Endothelial cell of umbilical vein (primary cell): ENCODE results near the gene BMP10. TPM values are rescaled to one million over a fixed set of nuclear protein-coding genes. Genes with fewer than 3 reads are reported as not detected.

Experiments used
- BruUV-seq: library from RNA; stranded (reverse); fragments of 400-500 nt; replicated peaks from 2 replicates; lab custom pipeline; 2021; lab: Mats Ljungman, UMichigan
- CTCF ChIA-PET: fragments of 300-600, 350-600 bp; sonication (Branson Sonifier 250); formaldehyde crosslinking; loops from one replicate; lab custom pipeline; 2021; ENCODE audit warnings: antibody characterized with exemption, inconsistent platforms; lab: Charles Lee
- POLR2A ChIA-PET: fragments of 300-600, 350-600 bp; sonication (Branson Sonifier 250); formaldehyde crosslinking; loops from one replicate; lab custom pipeline; 2021; ENCODE audit warnings: antibody characterized with exemption, inconsistent platforms; lab: Charles Lee
- DNase-seq: peaks from one replicate; pipeline ENCODE4 v3.0.0-alpha.2; 2011; ENCODE audit warnings: low read depth, low spot score
- FAIRE-seq: peaks from 2 replicates; lab custom pipeline; 2011; peaks lifted over from hg19 to GRCh38; lab: Jason Lieb, UNC
- H2AFZ ChIP-seq: 2 replicates; pipeline ENCODE4 v1.6.0; 2012; ENCODE audit warnings: low read depth, low read length, control low read depth, inconsistent platforms
- H3K27ac ChIP-seq: 2 replicates; pipeline ENCODE4 v1.5.1; 2011; ENCODE audit warnings: low read depth, mild to moderate bottlenecking, control low read depth, low read length, moderate library complexity; ENCODE audit not compliant: insufficient read depth
- H3K27me3 ChIP-seq, 2 experiments: 2 replicates each; pipeline versions ENCODE4 v1.6.0 to v1.6.1; 2011; ENCODE audit warnings: low read length in 2 of 2, mixed read lengths in 1 of 2; ENCODE audit not compliant: control insufficient read depth in 2 of 2, insufficient read depth in 2 of 2
- H3K36me3 ChIP-seq, 2 experiments: 2 replicates in 1 of 2; 3 replicates in 1 of 2; pipeline ENCODE4 v1.5.1; 2011; ENCODE audit warnings: low read length in 2 of 2, mild to moderate bottlenecking in 1 of 2, moderate library complexity in 1 of 2; ENCODE audit not compliant: control insufficient read depth in 2 of 2, insufficient read depth in 2 of 2; ENCODE audit errors: extremely low read depth in 1 of 2
- H3K4me1 ChIP-seq: 3 replicates; pipeline ENCODE4 v1.5.1; 2011; ENCODE audit warnings: mild to moderate bottlenecking, low read length; ENCODE audit not compliant: control insufficient read depth, insufficient read depth; ENCODE audit errors: extremely low read depth
- H3K4me2 ChIP-seq: 2 replicates; pipeline ENCODE4 v1.6.1; 2011; ENCODE audit warnings: low read length, control low read depth, mixed read lengths; ENCODE audit not compliant: insufficient read depth
- H3K4me3 ChIP-seq, 3 experiments: fragments of 200-600 bp in 1 of 3; sonication (generic), shearing (Covaris generic) in 1 of 3; replicated peaks in 1 of 3; 2 replicates each; pipeline ENCODE4 v1.5.1; 2011 to 2016; ENCODE audit warnings: control low read depth in 3 of 3, low read length in 3 of 3, mild to moderate bottlenecking in 2 of 3, inconsistent platforms in 1 of 3, low read depth in 1 of 3, moderate library complexity in 1 of 3; ENCODE audit not compliant: insufficient read depth in 1 of 3
- H3K79me2 ChIP-seq: 2 replicates; pipeline ENCODE4 v1.6.0; 2012; ENCODE audit warnings: low read length, inconsistent platforms; ENCODE audit not compliant: control insufficient read depth, insufficient read depth
- H3K9ac ChIP-seq: replicated peaks from 2 replicates; pipeline ENCODE3; 2011; ENCODE audit warnings: low read length, control low read depth; ENCODE audit not compliant: insufficient read depth; ENCODE audit errors: extremely low read depth
- H3K9me1 ChIP-seq: replicated peaks from 3 replicates; pipeline ENCODE4 v1.6.0; 2011; ENCODE audit warnings: mild to moderate bottlenecking, low read length; ENCODE audit not compliant: control insufficient read depth, insufficient read depth; ENCODE audit errors: extremely low read depth
- H3K9me3 ChIP-seq: replicated peaks from 2 replicates; pipeline ENCODE4 v1.5.1; 2012; ENCODE audit warnings: low read length, inconsistent platforms; ENCODE audit not compliant: control insufficient read depth, insufficient read depth
- H4K20me1 ChIP-seq: replicated peaks from 2 replicates; pipeline ENCODE3; 2011; ENCODE audit warnings: mild to moderate bottlenecking, low read length; ENCODE audit not compliant: control insufficient read depth, insufficient read depth; ENCODE audit errors: extremely low read depth
- EZH2 ChIP-seq: IDR thresholded peaks from 2 replicates; pipeline ENCODE4 v1.6.1; 2012; ENCODE audit warnings: borderline replicate concordance, low read depth, mild to moderate bottlenecking, moderate library complexity, low read length, inconsistent platforms; ENCODE audit not compliant: severe bottlenecking
- FOS ChIP-seq: IDR thresholded peaks from 2 replicates; pipeline ENCODE4 v1.6.1; 2011; ENCODE audit warnings: mild to moderate bottlenecking, low read length, moderate library complexity, borderline replicate concordance; ENCODE audit not compliant: insufficient read depth
- GATA2 ChIP-seq: IDR thresholded peaks from 2 replicates; pipeline ENCODE4 v1.7.0; 2011; ENCODE audit warnings: low read depth, mild to moderate bottlenecking, moderate library complexity, mixed read lengths, low read length; ENCODE audit not compliant: insufficient read length, insufficient read depth
- JUN ChIP-seq: IDR thresholded peaks from 2 replicates; pipeline ENCODE4 v1.6.1; 2011; ENCODE audit warnings: borderline replicate concordance, low read depth; ENCODE audit not compliant: insufficient read length, insufficient read depth
- MYC ChIP-seq: IDR thresholded peaks from one replicate; pipeline ENCODE4 v1.6.1; 2011; ENCODE audit warnings: mild to moderate bottlenecking, low read depth, low read length
- POLR2A ChIP-seq: IDR thresholded peaks from 2 replicates; pipeline ENCODE4 v1.6.1; 2012; ENCODE audit warnings: low read depth, mild to moderate bottlenecking, control low read depth, low read length
- POLR2AphosphoS5 ChIP-seq: IDR thresholded peaks from 2 replicates; pipeline ENCODE4 v1.6.1; 2012; ENCODE audit warnings: low read depth, mild to moderate bottlenecking, control low read depth, low read length, moderate library complexity; ENCODE audit not compliant: insufficient read depth
- dilution Hi-C: fragments of 300-500 bp; cut with MboI; formaldehyde crosslinking; loops from one replicate; pipeline ENCODE4 v1.15.0; 2019; ENCODE audit warnings: low sequenced_read_pairs; ENCODE audit not compliant: extremely low pct_ligation_motif_present
- intact Hi-C: fragments of 100-400 bp; cut with micrococcal nuclease; formaldehyde crosslinking; loops from one replicate; pipeline ENCODE4 v1.10.0; 2022
- polyA plus RNA-seq, 4 experiments: library from polyadenylated mRNA; depleted of rRNA in 3 of 4; stranded (reverse) in 3 of 4; unstranded in 1 of 4; fragments of >200 nt; gene quantifications; 2 replicates each; pipeline versions ENCODE4 v1.2.1 to v1.2.3, GENCODE V29; 2011 to 2012; ENCODE audit warnings: missing spikeins in 1 of 4
- total RNA-seq: library from RNA; stranded (reverse); gene quantifications from 2 replicates; pipeline ENCODE4 v1.2.3, GENCODE V29; 2021
- TF ChIP-seq, protein P1 (sequence below), 2 donors: IDR thresholded peaks; 1 replicate in 1 of 2; 2 replicates in 1 of 2; pipeline ENCODE4 v1.5.1; 2011; ENCODE audit warnings: low read length in 2 of 2, mild to moderate bottlenecking in 2 of 2, moderate library complexity in 2 of 2, control low read depth in 1 of 2, inconsistent platforms in 1 of 2, low read depth in 1 of 2; ENCODE audit not compliant: insufficient read depth in 1 of 2; ENCODE audit errors: extremely low read depth in 1 of 2
- TF ChIP-seq, protein P2 (sequence below): IDR thresholded peaks from 2 replicates; pipeline ENCODE4 v1.6.1; 2011; ENCODE audit not compliant: insufficient read depth, insufficient read length

The BMP10 gene
- total and polyA plus RNA-seq, 2 donors (not counting 3 experiments of a cell fraction or from before 2014, with no cell fraction given), result not detected

DNA sequence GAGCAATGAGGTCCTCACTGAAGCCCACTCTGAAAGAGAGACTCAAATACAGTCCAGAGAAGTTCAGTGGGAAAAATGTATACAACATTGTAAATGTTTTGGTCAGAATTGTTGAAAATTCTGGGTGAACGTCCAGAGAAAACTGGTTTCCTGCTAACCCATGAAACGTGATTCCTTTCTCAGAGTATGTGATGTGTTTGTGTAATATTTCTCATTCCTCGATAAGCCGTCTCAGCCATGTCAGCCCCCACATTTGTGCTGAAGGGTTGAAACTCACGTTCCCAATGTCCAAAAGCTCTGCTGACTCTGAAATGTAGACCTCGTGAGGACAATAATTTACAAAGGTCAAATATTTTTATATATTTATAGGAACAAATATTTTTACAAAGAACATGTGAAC is 51.6 kb downstream of the BMP10 start:
- dilution Hi-C loops (no loop called here), intact Hi-C loops (no loop called here)
- Histone ChIP-seq H3K36me3 (no peaks in the 10 kb centered on the region), H3K27me3 (no peaks in the 10 kb centered on the region), H3K4me2 (no peak overlapping the region), H3K4me3 (no peak overlapping the region), H3K4me1 (no peaks in the 10 kb centered on the region), H3K9me1 (no peaks in the 10 kb centered on the region), H3K9me3 (no peaks in the 10 kb centered on the region), H3K79me2 (no peaks in the 10 kb centered on the region), H3K27ac (no peak overlapping the region), H4K20me1 (no peaks in the 10 kb centered on the region), H3K9ac (no peak overlapping the region), H2AFZ (no peak overlapping the region)
- FAIRE-seq (no peak), DNase-seq (no peak)
- ChIA-PET CTCF (interaction anchor here (1.0 to 2.1 kb wide), 4 partner anchors 9 to 106 kb away, joined by 3 to 5 read pairs (median 4); no protein-coding TSS in a partner anchor), POLR2A (no interaction called here)
- TF ChIP-seq, protein P1, sequence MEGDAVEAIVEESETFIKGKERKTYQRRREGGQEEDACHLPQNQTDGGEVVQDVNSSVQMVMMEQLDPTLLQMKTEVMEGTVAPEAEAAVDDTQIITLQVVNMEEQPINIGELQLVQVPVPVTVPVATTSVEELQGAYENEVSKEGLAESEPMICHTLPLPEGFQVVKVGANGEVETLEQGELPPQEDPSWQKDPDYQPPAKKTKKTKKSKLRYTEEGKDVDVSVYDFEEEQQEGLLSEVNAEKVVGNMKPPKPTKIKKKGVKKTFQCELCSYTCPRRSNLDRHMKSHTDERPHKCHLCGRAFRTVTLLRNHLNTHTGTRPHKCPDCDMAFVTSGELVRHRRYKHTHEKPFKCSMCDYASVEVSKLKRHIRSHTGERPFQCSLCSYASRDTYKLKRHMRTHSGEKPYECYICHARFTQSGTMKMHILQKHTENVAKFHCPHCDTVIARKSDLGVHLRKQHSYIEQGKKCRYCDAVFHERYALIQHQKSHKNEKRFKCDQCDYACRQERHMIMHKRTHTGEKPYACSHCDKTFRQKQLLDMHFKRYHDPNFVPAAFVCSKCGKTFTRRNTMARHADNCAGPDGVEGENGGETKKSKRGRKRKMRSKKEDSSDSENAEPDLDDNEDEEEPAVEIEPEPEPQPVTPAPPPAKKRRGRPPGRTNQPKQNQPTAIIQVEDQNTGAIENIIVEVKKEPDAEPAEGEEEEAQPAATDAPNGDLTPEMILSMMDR (IDR thresholded peaks at IDR 0.05; ENCODE audit: extremely low read depth in 1 of 2, insufficient read depth in 1 of 2, low read depth in 1 of 2, low read length in 2 of 2), result no peak
- TF ChIP-seq JUN, result no peak
- TF ChIP-seq MYC, result no peak
- TF ChIP-seq FOS, result no peak
- TF ChIP-seq, protein P2, sequence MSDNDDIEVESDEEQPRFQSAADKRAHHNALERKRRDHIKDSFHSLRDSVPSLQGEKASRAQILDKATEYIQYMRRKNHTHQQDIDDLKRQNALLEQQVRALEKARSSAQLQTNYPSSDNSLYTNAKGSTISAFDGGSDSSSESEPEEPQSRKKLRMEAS, result no peak
- TF ChIP-seq GATA2, result no peak
- no peak for TF ChIP-seq EZH2
- no peak for TF ChIP-seq POLR2AphosphoS5
- TF ChIP-seq POLR2A, result no peak
- no TSS peak for BruUV-seq
